A204.1 (cell line): ENCODE results near the gene RAB3GAP2.
"Not testable (repeated sequence)": the region's sequence is repeated elsewhere in the genome, so short reads cannot be mapped to it uniquely, and the experiment has no call there.

Source experiments
- FAIRE-seq: peaks from 2 replicates; lab custom pipeline; 2012; peaks lifted over from hg19 to GRCh38; lab: Jason Lieb, UNC

Gene RAB3GAP2

DNA sequence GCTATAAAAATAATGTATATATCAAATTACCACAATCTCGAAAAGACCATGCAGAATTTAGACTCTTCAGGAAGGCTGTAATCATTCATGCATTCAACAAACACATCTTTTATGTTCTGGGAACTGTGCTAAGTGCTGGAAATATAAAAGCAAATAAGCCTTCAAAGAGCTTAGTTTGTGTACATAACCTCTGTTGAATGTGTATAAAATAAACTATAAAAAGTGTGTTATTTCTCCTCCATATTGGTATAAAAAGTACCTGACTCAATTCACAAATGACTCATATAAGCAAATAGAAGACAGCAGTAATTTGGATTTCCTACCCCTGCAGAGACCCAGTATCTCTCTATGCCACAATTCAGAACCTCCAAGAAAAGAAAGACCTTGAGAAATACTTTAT lies 36.8 kb downstream of the RAB3GAP2 start:
- FAIRE-seq: no peak

- no peak for FAIRE-seq
Measured at GRCh38 chr1:220233927-220234326, 38.3 kb downstream of the RAB3GAP2 start.

- no peak for FAIRE-seq
Measured at GRCh38 chr1:220229771-220230170, 42.5 kb downstream of the RAB3GAP2 start.

- no peak for FAIRE-seq
Measured at GRCh38 chr1:220227393-220227792, 44.9 kb downstream of the RAB3GAP2 start.

GRCh38 chr1:220226752-220227151 lies 45.5 kb downstream of the RAB3GAP2 start:
- no peak for FAIRE-seq

DNA sequence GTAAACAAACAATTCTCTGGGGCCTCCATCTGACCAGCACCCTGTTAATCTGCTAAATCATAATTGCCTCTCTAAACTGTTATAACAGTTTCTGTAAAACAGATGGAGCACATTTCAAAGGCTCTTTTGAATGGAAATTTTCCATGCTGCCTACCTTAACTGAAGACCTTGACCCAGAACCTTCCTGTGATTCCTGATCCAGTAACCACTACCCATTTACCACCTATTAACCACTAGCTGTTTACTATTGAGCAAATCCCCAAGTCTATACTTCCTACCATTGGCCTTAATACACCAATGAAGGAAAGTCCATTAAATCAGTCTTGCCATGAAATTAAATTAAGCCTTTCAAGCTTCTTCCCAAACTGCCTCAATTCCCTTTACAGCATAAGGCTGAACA lies 46.3 kb downstream of the RAB3GAP2 start:
- FAIRE-seq: no peak

DNA sequence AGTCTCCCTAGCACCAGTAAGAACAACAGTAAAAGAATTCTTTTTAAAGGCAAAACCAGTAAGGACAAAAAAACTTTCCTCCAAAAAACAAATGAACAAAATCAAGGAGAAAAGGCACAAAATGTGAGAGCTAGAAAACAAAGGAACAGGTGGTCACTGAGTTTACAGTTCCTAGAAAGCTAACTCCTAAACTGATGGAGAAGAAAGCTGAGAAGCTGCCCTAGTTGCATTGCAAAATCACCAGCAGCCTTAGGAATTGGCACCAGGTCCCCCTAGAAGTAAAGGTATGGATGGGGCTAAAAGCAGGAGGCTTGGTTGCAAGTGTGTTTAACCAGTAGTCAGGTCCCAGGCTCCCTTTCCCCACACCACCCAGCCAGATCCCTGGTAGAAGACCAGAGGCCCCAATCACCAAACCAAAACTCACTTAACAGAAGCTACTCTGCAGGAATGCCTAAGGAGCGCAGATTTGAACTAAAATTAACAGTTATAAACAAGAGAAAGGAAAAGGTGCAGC lies 47.6 kb downstream of the RAB3GAP2 start:
- FAIRE-seq: no peak

DNA sequence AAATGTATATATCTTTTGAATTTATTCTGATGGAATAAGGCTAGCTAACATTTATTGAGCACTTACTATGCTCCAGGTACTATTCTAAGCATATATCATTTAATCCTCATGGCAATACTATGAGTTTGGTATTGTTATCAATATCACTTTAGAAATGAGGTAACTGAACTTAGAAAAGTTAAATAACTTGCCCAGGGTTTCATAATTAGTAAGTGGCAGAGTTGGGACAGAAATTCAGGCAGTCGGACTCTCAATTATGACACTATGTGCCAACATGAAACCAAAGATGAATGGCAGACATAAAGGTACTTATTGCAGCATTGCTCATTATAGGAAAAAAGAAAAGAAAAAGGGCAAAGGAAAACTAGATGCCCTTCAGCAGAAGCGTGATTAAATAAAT lies 48.2 kb downstream of the RAB3GAP2 start:
- FAIRE-seq: no peak

GRCh38 chr1:220222939-220223338 lies 49.3 kb downstream of the RAB3GAP2 start:
- FAIRE-seq: no peak

DNA sequence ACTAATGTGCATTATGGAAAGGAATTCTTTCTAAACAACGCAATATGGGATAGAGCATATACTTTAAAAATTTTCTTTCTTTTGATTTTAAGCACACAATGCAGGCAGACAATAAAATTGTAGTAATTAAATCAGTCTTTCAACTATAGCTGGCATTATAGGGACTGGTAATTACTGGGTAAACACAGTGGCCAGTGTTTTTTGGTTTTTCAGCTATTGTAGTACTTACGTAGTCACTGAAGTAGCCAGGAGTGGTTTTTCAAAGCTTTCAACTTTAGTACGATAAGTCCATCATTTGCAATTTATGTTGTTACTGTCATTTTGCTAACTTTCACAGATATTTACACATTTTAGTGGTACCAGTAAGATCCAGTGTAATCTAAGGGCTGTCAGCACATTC lies 50.6 kb downstream of the RAB3GAP2 start:
- FAIRE-seq: no peak

GRCh38 chr1:220221269-220221668 lies 51.0 kb downstream of the RAB3GAP2 start:
- FAIRE-seq: no peak

GRCh38 chr1:220220699-220221040 lies 51.6 kb downstream of the RAB3GAP2 start:
- FAIRE-seq: not testable (repeated sequence)

DNA sequence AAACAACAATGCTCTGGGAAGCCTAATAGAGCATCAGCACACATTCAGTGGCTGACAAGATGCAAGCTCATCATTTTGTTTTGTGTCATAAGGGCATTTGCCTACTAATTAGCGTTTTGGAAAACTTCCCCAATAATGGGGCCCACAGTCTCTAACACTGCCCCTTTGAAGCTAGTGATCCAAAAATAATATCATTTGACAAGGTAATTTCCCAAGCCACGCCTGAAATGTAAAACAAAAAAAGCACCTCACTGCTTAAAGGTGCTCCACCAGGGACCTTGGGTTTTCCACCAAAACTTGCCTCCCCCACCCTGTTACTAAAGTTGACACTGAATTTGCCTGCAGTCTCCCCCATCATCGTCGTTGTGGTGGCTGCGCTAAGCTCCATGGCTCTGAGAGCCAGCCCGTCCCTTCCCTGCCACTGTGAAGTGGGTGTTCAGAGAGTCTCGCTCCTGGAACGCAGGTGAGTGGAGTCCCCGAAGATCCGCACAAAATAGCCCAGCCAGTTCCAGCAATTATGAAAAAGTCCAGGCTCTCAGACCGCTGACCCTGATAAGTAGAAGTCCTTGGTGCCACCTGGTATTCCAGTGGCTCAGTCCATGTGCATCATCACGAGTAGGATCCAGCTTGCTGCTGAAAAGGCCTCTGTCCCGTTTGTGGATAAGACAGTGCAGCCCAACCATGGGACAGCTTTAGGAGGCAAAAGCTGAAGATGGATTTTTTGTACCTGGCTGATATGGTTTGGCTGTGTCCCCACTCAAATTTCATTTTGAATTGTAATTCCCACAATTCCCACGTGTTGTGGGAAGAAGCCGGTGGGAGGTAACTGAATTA lies 52.2 kb downstream of the RAB3GAP2 start:
- FAIRE-seq: no peak

DNA sequence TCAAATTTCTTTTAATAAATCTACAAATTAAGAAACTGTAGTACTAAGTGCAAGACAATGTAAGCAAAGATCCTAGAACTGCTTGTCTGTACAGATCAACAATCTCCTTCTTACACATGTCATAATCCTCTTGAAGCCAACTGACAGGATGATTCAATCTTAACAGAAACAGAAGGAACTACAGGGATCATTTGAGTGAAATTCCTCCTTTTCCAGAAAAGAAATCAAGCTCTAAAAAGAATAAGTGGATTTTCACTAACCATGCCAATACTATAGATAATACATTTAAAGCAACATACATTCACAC lies 53.2 kb downstream of the RAB3GAP2 start:
- FAIRE-seq: no peak

DNA sequence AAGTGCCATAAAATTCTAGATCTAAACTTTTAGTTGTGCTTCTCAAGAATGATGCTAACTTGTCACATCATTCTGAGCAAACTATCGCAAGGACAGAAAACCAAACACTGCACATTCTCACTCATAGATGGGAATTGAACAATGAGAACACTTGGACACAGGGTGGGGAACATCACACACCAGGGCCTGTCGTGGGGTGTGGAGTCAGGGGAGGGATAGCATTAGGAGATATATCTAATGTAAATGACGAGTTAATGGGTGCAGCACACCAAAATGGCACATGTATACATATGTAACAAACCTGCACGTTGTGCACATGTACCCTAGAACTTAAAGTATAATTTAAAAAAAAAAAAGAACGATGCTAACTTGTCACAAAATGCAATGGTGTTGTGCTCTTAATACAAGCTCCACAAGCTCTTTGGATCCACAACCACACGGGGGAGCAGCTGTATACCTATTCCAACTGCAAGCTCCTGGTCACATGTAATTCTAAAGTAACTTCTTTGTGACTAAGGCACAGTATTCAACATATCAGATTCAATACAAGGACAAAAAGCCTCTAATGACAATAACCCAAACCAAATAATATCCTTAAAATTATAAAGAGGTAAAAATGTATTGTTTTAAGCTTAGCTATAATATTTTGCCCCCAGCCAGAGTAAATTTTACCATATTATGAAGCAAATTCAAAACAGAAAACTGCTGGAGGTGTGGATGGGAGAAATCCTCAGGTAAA lies 53.7 kb downstream of the RAB3GAP2 start:
- peak; percentile 88 for FAIRE-seq

DNA sequence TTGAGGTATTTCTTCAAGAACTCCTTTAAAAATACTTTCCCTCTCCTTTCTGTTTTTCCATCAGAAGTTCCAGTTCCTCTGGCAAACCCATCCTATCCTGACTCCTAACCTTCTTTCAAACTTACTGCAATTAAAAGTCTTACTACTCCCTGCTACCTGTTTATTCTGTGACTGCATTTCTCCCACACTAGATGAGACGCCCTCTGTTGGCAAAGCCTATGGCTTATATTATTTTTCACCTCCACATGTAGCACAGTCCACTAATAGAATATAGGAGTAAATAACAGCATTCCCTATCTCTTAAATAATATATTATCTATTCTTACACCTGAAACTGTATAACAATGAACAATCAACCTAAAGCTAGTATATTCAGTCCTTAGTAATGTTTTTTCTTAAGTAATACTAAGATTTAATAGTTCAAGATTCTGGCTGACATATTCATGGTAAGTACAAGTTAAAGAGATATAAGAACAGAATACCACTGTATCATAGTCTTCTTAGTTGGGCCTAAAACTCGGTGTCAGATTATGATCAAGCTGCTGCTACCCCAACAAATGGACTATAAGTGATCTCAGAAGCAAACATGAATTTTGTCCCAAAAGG lies 54.8 kb downstream of the RAB3GAP2 start:
- no peak for FAIRE-seq

DNA sequence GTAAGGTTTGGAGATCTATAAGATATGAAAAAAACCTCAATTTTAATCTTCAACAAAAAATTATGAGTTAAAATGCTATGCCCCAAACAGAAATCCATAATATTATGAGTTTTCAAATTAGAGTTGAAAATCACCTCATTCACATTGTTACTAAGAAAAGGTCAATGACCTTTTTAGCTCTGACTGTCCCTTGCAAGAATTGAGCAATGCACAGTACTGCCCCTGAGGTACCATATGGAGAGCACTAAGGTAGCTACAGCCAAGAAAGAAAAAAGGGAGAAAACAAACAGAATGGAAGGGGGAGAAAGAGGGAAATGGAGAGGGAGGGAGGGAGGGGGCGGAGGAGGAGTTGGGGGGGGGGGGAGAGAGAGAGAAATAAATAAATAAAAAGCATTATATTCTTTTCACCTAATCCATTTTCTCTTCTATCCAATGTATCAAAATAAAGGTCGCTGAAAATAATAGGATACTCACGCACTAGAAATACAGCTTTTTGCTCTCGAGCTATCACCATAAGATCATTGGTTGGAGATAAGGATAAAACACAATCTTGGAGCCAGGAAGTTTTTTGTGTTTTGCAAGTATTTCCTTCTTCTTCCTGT lies 58.8 kb downstream of the RAB3GAP2 start:
- no peak for FAIRE-seq

DNA sequence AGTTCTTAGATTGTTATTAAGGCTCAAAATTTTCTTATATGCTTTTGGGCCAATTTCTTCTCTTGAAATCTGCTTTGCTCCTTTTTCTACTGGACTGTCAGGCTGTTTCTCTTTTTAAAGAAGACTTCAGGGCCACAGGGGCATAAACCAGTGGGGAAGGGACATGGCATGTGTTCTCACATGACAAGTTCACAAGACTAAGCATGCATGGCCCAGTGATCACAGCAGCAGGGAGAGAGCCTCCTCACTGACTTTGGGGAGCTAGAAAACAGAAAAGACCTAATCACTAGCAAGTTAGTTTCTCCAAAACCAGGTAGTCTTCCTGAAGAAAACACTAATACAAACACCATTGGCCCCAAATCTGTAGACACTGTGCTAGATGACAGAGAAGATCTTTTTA lies 64.8 kb downstream of the RAB3GAP2 start:
- no peak for FAIRE-seq

DNA sequence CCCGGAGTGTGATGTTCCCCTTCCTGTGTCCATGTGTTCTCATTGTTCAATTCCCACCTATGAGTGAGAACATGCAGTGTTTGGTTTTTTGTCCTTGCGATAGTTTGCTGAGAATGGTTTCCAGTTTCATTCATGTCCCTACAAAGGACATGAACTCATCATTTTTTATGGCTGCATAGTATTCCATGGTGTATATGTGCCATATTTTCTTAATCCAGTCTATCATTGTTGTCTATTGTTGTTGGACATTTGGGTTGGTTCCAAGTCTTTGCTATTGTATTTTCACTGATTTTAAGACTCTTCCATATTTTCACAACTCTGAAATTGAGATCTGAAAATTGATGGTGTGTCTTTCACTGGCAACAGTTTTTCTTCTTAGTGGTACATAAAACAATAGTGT lies 67.5 kb downstream of the RAB3GAP2 start:
- FAIRE-seq: not testable (repeated sequence)

DNA sequence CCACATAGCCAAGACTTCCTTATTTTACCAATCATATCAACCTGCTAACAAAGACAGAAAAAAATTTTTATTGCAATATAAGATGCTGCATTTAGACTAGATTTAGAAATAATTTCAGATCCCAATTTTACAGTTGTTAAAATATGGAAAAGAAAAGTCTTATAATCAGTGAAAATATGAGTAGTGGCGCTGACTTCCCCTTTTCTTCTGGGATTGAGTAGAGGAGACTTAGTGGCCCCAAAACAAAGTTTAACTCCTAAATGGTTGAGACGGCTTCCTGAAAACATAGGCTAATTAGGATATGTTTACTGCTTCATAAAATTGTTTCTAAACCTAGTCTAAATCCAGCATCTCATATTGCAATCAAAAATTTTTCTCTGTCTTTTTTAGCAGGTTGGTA lies 68.4 kb downstream of the RAB3GAP2 start:
- no peak for FAIRE-seq

- FAIRE-seq: no peak
Measured at GRCh38 chr1:220198186-220199005, 73.9 kb downstream of the RAB3GAP2 start.

DNA sequence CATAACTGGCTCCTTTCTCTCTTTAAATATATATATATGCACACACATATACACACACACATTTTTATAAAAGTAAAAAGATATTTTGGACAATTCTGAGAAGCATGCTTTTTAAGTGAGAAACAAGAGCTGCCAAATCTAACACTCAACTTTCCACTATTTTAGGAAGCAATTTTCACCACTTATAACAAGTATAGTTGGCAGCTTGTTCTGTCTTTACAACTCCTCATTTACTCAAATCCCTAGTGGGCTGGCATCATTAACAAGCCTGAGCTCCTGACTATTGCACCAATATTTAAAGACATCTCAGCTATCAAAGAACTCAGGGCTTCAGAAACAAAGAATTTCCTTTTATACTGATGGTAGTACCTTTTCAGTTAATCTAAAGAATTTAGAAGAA lies 76.6 kb downstream of the RAB3GAP2 start:
- FAIRE-seq: no peak
